CD4-positive, alpha-beta T cell treated with Interleukin-10 for 1 hour (primary cell): ENCODE results near the gene CCDC27.
"Not testable (repeated sequence)": the region's sequence is repeated elsewhere in the genome, so short reads cannot be mapped to it uniquely, and the experiment has no call there.

Source experiments
- DNase-seq: peaks from one replicate; pipeline ENCODE4 v3.0.0-alpha.2; 2020

The CCDC27 gene

GRCh38 chr1:3740042-3740441 is 12.2 kb upstream of the CCDC27 start:
- DNase-seq, result no peak

- no peak for DNase-seq
Observed at GRCh38 chr1:3740752-3741151, 11.5 kb upstream of the CCDC27 start.

- DNase-seq, result no peak
Observed at GRCh38 chr1:3741566-3742438, 10.4 kb upstream of the CCDC27 start.

GRCh38 chr1:3742439-3743298 is 9.6 kb upstream of the CCDC27 start:
- no peak for DNase-seq

- DNase-seq, result no peak
Observed at GRCh38 chr1:3743421-3743820, 8.8 kb upstream of the CCDC27 start.

- no peak for DNase-seq
Observed at GRCh38 chr1:3743826-3744225, 8.4 kb upstream of the CCDC27 start.

- no peak for DNase-seq
Observed at GRCh38 chr1:3744646-3745045, 7.6 kb upstream of the CCDC27 start.

- DNase-seq, result no peak
Observed at GRCh38 chr1:3745071-3745470, 7.2 kb upstream of the CCDC27 start.

GRCh38 chr1:3745590-3746381 is 6.5 kb upstream of the CCDC27 start:
- DNase-seq, result no peak

- DNase-seq, result no peak
Observed at GRCh38 chr1:3746389-3746829, 5.8 kb upstream of the CCDC27 start.

GRCh38 chr1:3746830-3747521 is 5.3 kb upstream of the CCDC27 start:
- peak; percentile 90 for DNase-seq

GRCh38 chr1:3747522-3747848 is 4.8 kb upstream of the CCDC27 start:
- no peak for DNase-seq

GRCh38 chr1:3747903-3748302 is 4.3 kb upstream of the CCDC27 start:
- DNase-seq, result no peak

GRCh38 chr1:3748316-3748900 is 3.8 kb upstream of the CCDC27 start:
- DNase-seq, result not testable (repeated sequence)

- no peak for DNase-seq
Observed at GRCh38 chr1:3749512-3749911, 2.7 kb upstream of the CCDC27 start.

GRCh38 chr1:3750741-3751140 is 1.5 kb upstream of the CCDC27 start:
- no peak for DNase-seq

GRCh38 chr1:3753656-3754454 is 1.6 kb downstream of the CCDC27 start:
- no peak for DNase-seq

- DNase-seq, result no peak
Observed at GRCh38 chr1:3756394-3756793, 4.1 kb downstream of the CCDC27 start.

- DNase-seq, result no peak
Observed at GRCh38 chr1:3759164-3759563, 6.9 kb downstream of the CCDC27 start.

GRCh38 chr1:3759796-3760195 is 7.5 kb downstream of the CCDC27 start:
- no peak for DNase-seq

- DNase-seq, result no peak
Observed at GRCh38 chr1:3761296-3762010, 9.2 kb downstream of the CCDC27 start.
